ENCODE results near the gene ICAM3. TPM values are rescaled to one million over a fixed set of nuclear protein-coding genes. Genes with fewer than 3 reads are reported as not detected.
A peak's percentile ranks its signal among the peaks of the same experiment; 100 is the strongest.

Gene ICAM3
- total and polyA plus RNA-seq, 12 donors = 3.7 to 17.7 (median 8.0) TPM

DNA sequence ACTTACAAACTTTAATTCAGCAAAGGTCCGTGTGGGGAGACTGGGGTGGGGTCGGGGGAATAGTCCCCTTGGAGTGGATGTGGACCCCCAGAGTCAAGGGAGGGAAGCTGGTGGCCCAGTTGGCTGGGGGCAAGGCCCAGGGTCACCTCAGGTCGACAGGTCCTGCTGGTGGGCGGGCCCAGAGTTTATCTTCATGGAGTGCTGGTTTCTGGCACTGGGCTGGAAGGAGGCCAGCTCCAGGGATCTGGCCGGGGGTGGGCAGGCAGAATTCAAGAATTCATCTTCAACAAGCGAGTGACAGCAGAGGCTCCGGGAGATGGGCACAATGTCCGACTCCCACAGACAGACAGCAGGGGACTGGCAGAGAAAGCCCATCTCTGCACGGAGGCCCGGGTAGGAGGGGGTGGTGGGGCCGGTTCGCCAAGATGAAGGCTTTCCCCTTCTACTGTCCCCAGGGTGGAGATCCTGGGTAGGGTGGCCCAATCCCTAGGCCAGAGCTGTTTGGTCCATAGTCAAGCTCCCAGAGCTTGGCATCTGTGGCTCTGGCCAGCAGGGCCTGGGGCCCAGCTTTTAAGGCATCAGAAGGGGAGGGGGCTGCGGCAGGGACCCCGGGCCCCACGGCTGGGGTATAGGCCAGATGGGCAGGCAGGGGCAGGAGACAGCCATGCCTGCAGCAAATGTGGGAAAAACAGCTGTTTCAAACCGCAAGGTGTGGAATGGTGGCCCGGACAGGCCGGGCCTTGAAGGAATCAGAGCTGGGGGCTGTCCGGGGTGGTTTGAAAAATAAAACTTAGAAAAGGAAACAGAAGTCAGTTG is 23.0 kb downstream of the ICAM3 start:
- intact Hi-C loops (cut with DNase I) = no loop called here
- WGBS, 4 donors = 60 to 67% (median 64%) methylated on average over 15 to 19 of the region's 19 CpGs
- no peaks in the 10 kb centered on the region for H3K27me3 ChIP-seq
- H3K36me3 ChIP-seq (replicated peaks in 1 of 2) = peaks cover 0 to 48% of the 10 kb centered on the region in 2 donors
- peak overlapping the region in 1 of 5 donors; percentile 70 for H3K27ac ChIP-seq
- peak in 1 of 7 donors; percentile 57 for DNase-seq
- H3K9me3 ChIP-seq (replicated peaks in 1 of 3) = no peaks in the 10 kb centered on the region
- peaks cover 7 to 12% of the 10 kb centered on the region in 2 donors for H3K4me1 ChIP-seq (replicated peaks in 1 of 2)
- no peak overlapping the region for H3K4me3 ChIP-seq
- TF ChIP-seq, protein P1, sequence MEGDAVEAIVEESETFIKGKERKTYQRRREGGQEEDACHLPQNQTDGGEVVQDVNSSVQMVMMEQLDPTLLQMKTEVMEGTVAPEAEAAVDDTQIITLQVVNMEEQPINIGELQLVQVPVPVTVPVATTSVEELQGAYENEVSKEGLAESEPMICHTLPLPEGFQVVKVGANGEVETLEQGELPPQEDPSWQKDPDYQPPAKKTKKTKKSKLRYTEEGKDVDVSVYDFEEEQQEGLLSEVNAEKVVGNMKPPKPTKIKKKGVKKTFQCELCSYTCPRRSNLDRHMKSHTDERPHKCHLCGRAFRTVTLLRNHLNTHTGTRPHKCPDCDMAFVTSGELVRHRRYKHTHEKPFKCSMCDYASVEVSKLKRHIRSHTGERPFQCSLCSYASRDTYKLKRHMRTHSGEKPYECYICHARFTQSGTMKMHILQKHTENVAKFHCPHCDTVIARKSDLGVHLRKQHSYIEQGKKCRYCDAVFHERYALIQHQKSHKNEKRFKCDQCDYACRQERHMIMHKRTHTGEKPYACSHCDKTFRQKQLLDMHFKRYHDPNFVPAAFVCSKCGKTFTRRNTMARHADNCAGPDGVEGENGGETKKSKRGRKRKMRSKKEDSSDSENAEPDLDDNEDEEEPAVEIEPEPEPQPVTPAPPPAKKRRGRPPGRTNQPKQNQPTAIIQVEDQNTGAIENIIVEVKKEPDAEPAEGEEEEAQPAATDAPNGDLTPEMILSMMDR (IDR thresholded peaks at IDR 0.05) = no peak
- TF ChIP-seq POLR2A (IDR thresholded peaks at IDR 0.05) = no peak

DNA sequence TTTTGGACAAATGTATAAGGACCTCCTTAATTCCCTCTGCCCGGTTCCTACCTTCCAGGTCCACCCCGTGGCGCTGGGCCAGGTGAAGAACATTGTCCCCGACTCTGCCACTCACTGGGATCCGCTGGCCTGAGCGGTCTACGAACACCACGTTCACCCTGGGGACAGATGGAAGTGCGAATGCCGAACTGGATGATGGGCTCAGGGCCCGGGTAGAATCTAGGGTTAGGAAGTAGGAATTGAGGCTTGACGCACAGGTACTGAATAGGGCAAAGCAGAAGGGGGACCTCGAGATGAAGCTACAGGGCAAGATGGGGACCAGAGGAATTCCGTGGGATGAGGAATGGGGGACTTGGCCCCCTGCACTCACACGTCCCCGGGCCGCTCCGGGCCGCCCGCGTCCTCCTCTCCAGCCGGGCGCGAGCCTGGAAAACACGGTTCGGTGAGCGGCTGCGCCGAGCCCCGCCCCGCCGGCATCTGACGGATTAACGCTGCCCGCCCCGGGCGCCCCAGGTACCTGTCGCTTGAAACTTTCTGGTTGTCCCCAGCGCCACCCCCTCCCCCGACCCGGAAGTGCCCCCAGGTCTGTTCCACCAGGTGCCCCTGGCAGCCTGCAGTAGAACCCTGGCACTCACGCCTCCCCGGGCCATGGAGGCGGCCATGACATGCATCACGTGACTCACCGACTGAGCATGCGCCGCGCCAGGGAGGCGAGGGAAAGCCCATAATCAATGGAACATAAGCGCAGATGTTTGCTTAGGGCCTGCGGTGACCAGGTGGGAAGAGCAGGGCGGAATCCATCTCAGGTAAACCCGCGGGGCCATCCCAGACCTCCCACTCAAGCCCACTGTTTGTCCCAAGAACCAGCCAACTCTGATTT is 23.8 kb downstream of the ICAM3 start, which contains the start of gene FDX2:
Gene FDX2, minus strand, starts transcription at position 681 of the 880 bp plus-strand sequence. Its CDS starts 19 bp downstream, at position 662.
- Histone ChIP-seq H3K36me3 (replicated peaks in 1 of 2) (peaks cover 0 to 40% of the 10 kb centered on the region in 2 donors), H3K4me3 (peak within 1 kb of the TSS; percentile 28 to 86 (median 82)), H3K27ac (peak within 1 kb of the TSS in 2 of 5 donors; percentile 45 to 70), H3K9me3 (replicated peaks in 1 of 3) (no peaks in the 10 kb centered on the region), H3K4me1 (replicated peaks in 1 of 2) (peaks cover 7 to 12% of the 10 kb centered on the region in 2 donors), H3K27me3 (no peaks in the 10 kb centered on the region)
- TF ChIP-seq POLR2A (IDR thresholded peaks at IDR 0.05) = no peak
- TF ChIP-seq, protein P1 (IDR thresholded peaks at IDR 0.05) = no peak
- intact Hi-C loops (cut with DNase I) = no loop called here
- peak; percentile 82 to 93 (median 89) for DNase-seq
- 0 to 4% (median 1%) methylated on average over 11 to 55 of the region's 55 CpGs for WGBS, 4 donors

DNA sequence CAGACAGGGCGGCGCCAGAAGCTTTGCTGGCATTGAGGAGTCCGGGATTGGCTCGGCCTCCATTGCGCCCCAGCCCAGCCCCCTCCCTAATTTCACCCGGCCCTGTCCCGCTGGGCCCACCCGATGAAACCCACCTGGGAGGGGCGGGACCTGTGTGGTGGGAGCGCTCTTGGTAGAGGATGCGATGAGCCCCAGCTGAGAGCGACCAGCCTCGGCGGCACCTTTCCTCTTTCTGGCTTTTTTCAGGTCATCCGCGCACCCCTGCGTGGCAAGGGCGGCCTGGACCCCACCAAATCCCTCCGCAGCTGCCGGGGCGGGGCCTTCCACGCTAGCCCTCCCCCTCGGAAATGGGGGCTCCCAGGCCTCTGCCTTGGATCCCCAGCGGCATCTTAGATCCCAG is 30.0 kb downstream of the ICAM3 start, which contains the start of gene ZGLP1:
Gene ZGLP1, minus strand, starts transcription at position 393 of the 400 bp plus-strand sequence.
- intact Hi-C loops (cut with DNase I) = no loop called here
- Histone ChIP-seq H3K27ac (no peak within 1 kb of the TSS), H3K4me3 (no peak within 1 kb of the TSS), H3K9me3 (replicated peaks in 1 of 3) (no peaks in the 10 kb centered on the region), H3K27me3 (no peaks in the 10 kb centered on the region), H3K36me3 (replicated peaks in 1 of 2) (no peaks in the 10 kb centered on the region), H3K4me1 (replicated peaks in 1 of 2) (peaks cover under 1 to 2% of the 10 kb centered on the region in 2 donors)
- no peak for DNase-seq
- TF ChIP-seq POLR2A (IDR thresholded peaks at IDR 0.05) = no peak
- TF ChIP-seq, protein P1 (IDR thresholded peaks at IDR 0.05) = no peak
- 86 to 93% (median 92%) methylated on average over 11 to 24 of the region's 24 CpGs for WGBS, 4 donors

DNA sequence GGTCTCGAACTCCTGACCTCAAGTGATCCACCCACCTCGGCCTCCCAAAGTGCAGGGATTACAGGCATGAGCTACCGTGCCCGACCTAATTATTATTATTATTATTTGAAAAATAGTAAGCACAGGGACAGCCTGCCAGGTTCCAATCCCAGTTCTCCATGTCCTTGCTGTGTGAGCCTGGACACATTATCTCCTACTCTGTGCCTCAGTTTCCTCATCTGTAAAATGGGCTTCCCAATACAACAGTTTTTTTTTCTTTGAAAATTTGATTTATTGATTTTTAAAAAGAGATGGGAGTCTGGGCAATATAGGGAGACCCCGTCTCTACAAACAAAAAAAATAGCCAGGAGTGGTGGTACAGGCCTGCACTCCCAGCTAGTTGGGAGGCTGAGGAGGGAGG is 33.1 kb downstream of the ICAM3 start:
- DNase-seq = no peak
- 77 to 89% (median 81%) methylated on average over 5 of the region's 5 CpGs for WGBS, 4 donors
- no peak overlapping the region for H3K27ac ChIP-seq
- H3K9me3 ChIP-seq (replicated peaks in 1 of 3) = no peaks in the 10 kb centered on the region
- TF ChIP-seq, protein P1 (IDR thresholded peaks at IDR 0.05) = no peak
- TF ChIP-seq POLR2A (IDR thresholded peaks at IDR 0.05) = no peak
- H3K4me3 ChIP-seq = no peak overlapping the region
- H3K27me3 ChIP-seq = no peaks in the 10 kb centered on the region
- H3K4me1 ChIP-seq (replicated peaks in 1 of 2) = no peaks in the 10 kb centered on the region
- intact Hi-C loops (cut with DNase I) = no loop called here
- H3K36me3 ChIP-seq (replicated peaks in 1 of 2) = no peaks in the 10 kb centered on the region

Data from adrenal gland (tissue), 12 donors.